ENCODE data around the gene C2orf66.

The C2orf66 gene

DNA sequence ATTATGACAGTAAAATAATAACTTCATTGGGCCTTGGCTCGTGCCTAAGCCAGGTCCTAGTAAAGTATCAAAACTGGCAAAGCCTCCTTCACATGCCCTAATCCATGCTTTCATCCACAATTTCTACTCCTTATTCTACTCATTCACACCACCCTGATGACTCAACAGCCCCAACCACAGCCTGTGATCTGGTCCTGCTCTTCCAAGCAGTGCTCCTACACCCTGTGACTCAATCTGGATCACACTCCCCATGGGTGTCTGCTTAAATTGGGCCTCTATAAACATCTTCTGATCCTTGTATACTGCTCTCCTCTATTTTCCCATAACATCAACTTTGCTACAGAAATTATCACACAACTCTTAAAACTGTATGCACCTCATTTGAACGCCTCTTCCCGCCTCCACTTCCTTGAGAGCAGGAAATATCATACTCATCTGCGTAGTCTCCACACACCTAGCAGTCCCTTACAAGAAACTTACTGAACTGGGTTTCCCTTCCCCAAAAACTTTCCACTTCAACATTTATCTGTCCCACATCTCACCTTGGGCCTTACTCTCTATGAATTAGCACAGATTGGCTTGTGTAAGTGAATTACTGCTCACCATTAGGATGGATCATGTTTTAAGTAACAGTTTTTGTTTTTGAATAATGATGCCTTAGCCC, 25.6 kb downstream of the C2orf66 start:
- Histone ChIP-seq H3K4me3 (ENCODE audit: low read depth, low read length) (no peak overlapping the region), H2AK5ac (ENCODE audit: low read length) (no peak overlapping the region), H3K79me2 (ENCODE audit: control insufficient read depth, insufficient read depth, low read length, poor library complexity) (no peaks in the 10 kb centered on the region), H3K36me3 (ENCODE audit: control insufficient read depth in 1 of 2, insufficient read depth in 2 of 2, low read length in 2 of 2) (peaks cover 6 to 26% of the 10 kb centered on the region in 2 experiments), H3K9ac (ENCODE audit: low read length) (no peak overlapping the region), H3K4me2 (ENCODE audit: low read length) (no peak overlapping the region), H3K23ac (ENCODE audit: low read length) (no peak overlapping the region), H2BK5ac (ENCODE audit: low read depth, low read length, poor library complexity) (no peak overlapping the region), H3K14ac (ENCODE audit: low read length) (no peak overlapping the region), H2AFZ (ENCODE audit: insufficient read depth, low read length, poor library complexity) (no peak overlapping the region), H3K27ac (ENCODE audit: low read depth, low read length) (no peak overlapping the region), H3K4me1 (ENCODE audit: control insufficient read depth in 1 of 2, insufficient read depth in 2 of 2, low read length in 2 of 2) (no peaks in the 10 kb centered on the region), H3K9me3 (ENCODE audit: insufficient read depth, low read depth, low read length) (no peaks in the 10 kb centered on the region), H3K4ac (ENCODE audit: low read depth, low read length) (no peak overlapping the region), H4K91ac (ENCODE audit: low read depth, low read length) (no peak overlapping the region), H3K27me3 (ENCODE audit: insufficient read depth, low read length) (no peaks in the 10 kb centered on the region), H4K12ac (ENCODE audit: low read depth, low read length) (no peak overlapping the region), H2BK12ac (ENCODE audit: low read length) (no peak overlapping the region), H3K79me1 (ENCODE audit: low read length) (no peaks in the 10 kb centered on the region), H3K18ac (ENCODE audit: low read length) (no peak overlapping the region), H2BK120ac (ENCODE audit: insufficient read depth, low read length, poor library complexity) (no peak overlapping the region), H4K8ac (ENCODE audit: low read depth, low read length) (no peak overlapping the region)
- no CpG with 5 or more reads among the region's 4 CpGs for WGBS (ENCODE audit: extremely low coverage, insufficient coverage, insufficient read length)
- DNase-seq = no peak

DNA sequence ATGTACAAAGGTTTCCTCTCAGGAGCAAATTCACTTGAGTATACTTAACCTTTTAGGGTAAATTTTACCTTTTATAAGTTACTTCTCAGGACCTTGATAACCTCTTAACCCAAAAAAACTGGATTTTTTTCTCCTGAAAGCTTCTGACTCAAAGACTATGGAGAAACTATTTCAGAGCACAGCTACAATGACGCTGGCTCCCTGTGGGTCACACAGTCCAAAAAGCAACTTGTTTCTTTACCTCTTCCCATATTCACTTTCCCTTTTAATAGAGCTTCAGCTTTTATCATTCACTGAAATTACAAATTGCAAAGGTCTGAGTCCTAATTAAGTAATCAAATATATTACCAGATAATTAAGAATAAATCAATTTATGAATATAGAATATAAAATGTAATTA, 42.1 kb downstream of the C2orf66 start:
- Histone ChIP-seq H3K9ac (ENCODE audit: low read length) (no peak overlapping the region), H3K79me2 (ENCODE audit: control insufficient read depth, insufficient read depth, low read length, poor library complexity) (no peaks in the 10 kb centered on the region), H2BK5ac (ENCODE audit: low read depth, low read length, poor library complexity) (no peak overlapping the region), H2BK12ac (ENCODE audit: low read length) (no peak overlapping the region), H3K4ac (ENCODE audit: low read depth, low read length) (no peak overlapping the region), H4K8ac (ENCODE audit: low read depth, low read length) (no peak overlapping the region), H4K91ac (ENCODE audit: low read depth, low read length) (no peak overlapping the region), H3K9me3 (ENCODE audit: insufficient read depth, low read depth, low read length) (no peaks in the 10 kb centered on the region), H2BK120ac (ENCODE audit: insufficient read depth, low read length, poor library complexity) (no peak overlapping the region), H3K79me1 (ENCODE audit: low read length) (no peaks in the 10 kb centered on the region), H4K12ac (ENCODE audit: low read depth, low read length) (no peak overlapping the region), H3K36me3 (ENCODE audit: control insufficient read depth in 1 of 2, insufficient read depth in 2 of 2, low read length in 2 of 2) (peaks cover 4 to 17% of the 10 kb centered on the region in 2 experiments), H3K4me1 (ENCODE audit: control insufficient read depth in 1 of 2, insufficient read depth in 2 of 2, low read length in 2 of 2) (no peaks in the 10 kb centered on the region), H3K14ac (ENCODE audit: low read length) (no peak overlapping the region), H3K27me3 (ENCODE audit: insufficient read depth, low read length) (no peaks in the 10 kb centered on the region), H3K4me3 (ENCODE audit: low read depth, low read length) (no peak overlapping the region), H2AK5ac (ENCODE audit: low read length) (no peak overlapping the region), H2AFZ (ENCODE audit: insufficient read depth, low read length, poor library complexity) (no peak overlapping the region), H3K27ac (ENCODE audit: low read depth, low read length) (no peak overlapping the region), H3K4me2 (ENCODE audit: low read length) (no peak overlapping the region), H3K18ac (ENCODE audit: low read length) (no peak overlapping the region), H3K23ac (ENCODE audit: low read length) (no peak overlapping the region)
- WGBS (ENCODE audit: extremely low coverage, insufficient coverage, insufficient read length) = no CpG with 5 or more reads among the region's 1 CpG
- DNase-seq = no peak

DNA sequence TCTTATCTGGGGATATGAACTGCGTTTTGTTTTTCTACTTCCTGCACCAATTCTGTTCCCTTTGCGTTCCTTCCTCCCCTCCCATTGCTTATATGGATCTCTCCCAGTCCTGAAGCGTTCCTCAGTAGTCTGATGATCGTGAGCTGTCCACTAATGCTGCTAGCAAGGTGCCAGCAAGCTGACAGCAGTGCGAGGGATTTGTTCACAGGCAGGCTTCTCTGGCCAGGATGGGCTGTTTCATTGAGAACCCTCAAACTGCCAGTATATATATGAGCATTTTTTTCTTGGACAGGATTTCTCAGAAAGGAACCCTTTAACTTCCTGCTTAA, 49.8 kb downstream of the C2orf66 start:
- H2BK5ac ChIP-seq (ENCODE audit: low read depth, low read length, poor library complexity) = no peak overlapping the region
- DNase-seq = no peak
- H2BK12ac ChIP-seq (ENCODE audit: low read length) = no peak overlapping the region
- no peak overlapping the region for H3K4ac ChIP-seq (ENCODE audit: low read depth, low read length)
- H3K14ac ChIP-seq (ENCODE audit: low read length) = no peak overlapping the region
- H4K91ac ChIP-seq (ENCODE audit: low read depth, low read length) = no peak overlapping the region
- H4K8ac ChIP-seq (ENCODE audit: low read depth, low read length) = no peak overlapping the region
- H3K27ac ChIP-seq (ENCODE audit: low read depth, low read length) = no peak overlapping the region
- no peak overlapping the region for H3K4me2 ChIP-seq (ENCODE audit: low read length)
- no peak overlapping the region for H2AFZ ChIP-seq (ENCODE audit: insufficient read depth, low read length, poor library complexity)
- H3K79me2 ChIP-seq (ENCODE audit: control insufficient read depth, insufficient read depth, low read length, poor library complexity) = no peaks in the 10 kb centered on the region
- H3K4me3 ChIP-seq (ENCODE audit: low read depth, low read length) = no peak overlapping the region
- no peak overlapping the region for H3K23ac ChIP-seq (ENCODE audit: low read length)
- no peak overlapping the region for H3K9ac ChIP-seq (ENCODE audit: low read length)
- no peaks in the 10 kb centered on the region for H3K27me3 ChIP-seq (ENCODE audit: insufficient read depth, low read length)
- H3K79me1 ChIP-seq (ENCODE audit: low read length) = no peaks in the 10 kb centered on the region
- peaks cover 2 to 5% of the 10 kb centered on the region in 2 experiments for H3K36me3 ChIP-seq (ENCODE audit: control insufficient read depth in 1 of 2, insufficient read depth in 2 of 2, low read length in 2 of 2)
- no peak overlapping the region for H2BK120ac ChIP-seq (ENCODE audit: insufficient read depth, low read length, poor library complexity)
- no peaks in the 10 kb centered on the region for H3K4me1 ChIP-seq (ENCODE audit: control insufficient read depth in 1 of 2, insufficient read depth in 2 of 2, low read length in 2 of 2)
- no peaks in the 10 kb centered on the region for H3K9me3 ChIP-seq (ENCODE audit: insufficient read depth, low read depth, low read length)
- no peak overlapping the region for H2AK5ac ChIP-seq (ENCODE audit: low read length)
- H3K18ac ChIP-seq (ENCODE audit: low read length) = no peak overlapping the region
- H4K12ac ChIP-seq (ENCODE audit: low read depth, low read length) = no peak overlapping the region
- no CpG with 5 or more reads among the region's 5 CpGs for WGBS (ENCODE audit: extremely low coverage, insufficient coverage, insufficient read length)

DNA sequence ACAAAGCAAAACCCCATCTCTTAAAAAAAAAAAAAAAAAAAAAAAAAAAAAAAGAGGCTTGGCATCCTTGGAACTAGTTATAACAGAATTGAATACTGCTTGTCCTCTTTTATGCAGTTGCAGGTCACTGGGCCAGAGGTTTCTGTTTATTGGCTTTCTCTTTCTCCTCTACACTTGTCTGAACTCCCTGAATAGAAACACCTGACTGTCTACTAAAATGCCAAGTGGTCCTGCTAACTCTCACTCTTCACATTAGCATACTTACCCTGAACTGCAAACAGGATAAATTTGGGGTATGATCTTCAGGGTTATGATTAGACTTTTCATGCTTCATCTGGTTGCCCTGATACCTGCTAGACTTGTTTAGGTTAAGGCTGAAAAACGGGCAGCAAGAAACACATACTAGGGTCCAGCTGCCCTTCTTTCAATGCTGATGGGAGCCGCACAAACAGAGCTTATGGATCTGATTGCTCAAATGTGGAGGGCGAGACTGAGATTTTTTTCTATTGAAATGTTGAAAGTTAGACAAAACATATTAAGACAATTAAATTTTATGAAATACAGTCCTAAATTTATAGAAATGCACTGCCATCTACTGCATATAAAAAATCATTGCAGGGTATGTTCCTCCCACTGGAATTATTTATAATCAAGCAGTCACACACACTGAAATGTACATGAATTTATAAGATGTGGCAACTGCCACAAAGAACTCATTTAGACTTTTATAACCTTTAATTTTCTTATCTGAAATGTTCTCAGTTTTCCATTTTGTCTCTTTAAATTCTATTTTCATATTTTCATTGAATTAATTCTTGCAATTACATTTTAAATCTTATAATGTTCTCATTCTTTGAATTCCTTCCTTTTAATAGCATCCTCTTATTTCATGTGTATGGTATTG, 50.4 kb downstream of the C2orf66 start:
- peak in 1 of 2 donors; percentile 26 for DNase-seq
- Histone ChIP-seq H2BK12ac (ENCODE audit: low read length) (no peak overlapping the region), H3K79me2 (ENCODE audit: control insufficient read depth, insufficient read depth, low read length, poor library complexity) (no peaks in the 10 kb centered on the region), H3K4ac (ENCODE audit: low read depth, low read length) (no peak overlapping the region), H3K9ac (ENCODE audit: low read length) (no peak overlapping the region), H3K9me3 (ENCODE audit: insufficient read depth, low read depth, low read length) (no peaks in the 10 kb centered on the region), H2AK5ac (ENCODE audit: low read length) (no peak overlapping the region), H3K27ac (ENCODE audit: low read depth, low read length) (no peak overlapping the region), H3K23ac (ENCODE audit: low read length) (no peak overlapping the region), H3K4me2 (ENCODE audit: low read length) (no peak overlapping the region), H3K4me3 (ENCODE audit: low read depth, low read length) (no peak overlapping the region), H3K27me3 (ENCODE audit: insufficient read depth, low read length) (no peaks in the 10 kb centered on the region), H4K12ac (ENCODE audit: low read depth, low read length) (no peak overlapping the region), H2BK5ac (ENCODE audit: low read depth, low read length, poor library complexity) (no peak overlapping the region), H4K91ac (ENCODE audit: low read depth, low read length) (no peak overlapping the region), H4K8ac (ENCODE audit: low read depth, low read length) (no peak overlapping the region), H3K4me1 (ENCODE audit: control insufficient read depth in 1 of 2, insufficient read depth in 2 of 2, low read length in 2 of 2) (no peaks in the 10 kb centered on the region), H3K79me1 (ENCODE audit: low read length) (no peaks in the 10 kb centered on the region), H3K14ac (ENCODE audit: low read length) (no peak overlapping the region), H3K36me3 (ENCODE audit: control insufficient read depth in 1 of 2, insufficient read depth in 2 of 2, low read length in 2 of 2) (peaks cover 2 to 4% of the 10 kb centered on the region in 2 experiments), H3K18ac (ENCODE audit: low read length) (no peak overlapping the region), H2BK120ac (ENCODE audit: insufficient read depth, low read length, poor library complexity) (no peak overlapping the region), H2AFZ (ENCODE audit: insufficient read depth, low read length, poor library complexity) (no peak overlapping the region)
- WGBS (ENCODE audit: extremely low coverage, insufficient coverage, insufficient read length) = no CpG with 5 or more reads among the region's 3 CpGs

All from trophoblast cell (in vitro differentiated cells and primary cell).